GM10266 (cell line): Measurements from ENCODE around the gene DCUN1D2.
"Not testable (repeated sequence)": the region's sequence is repeated elsewhere in the genome, so short reads cannot be mapped to it uniquely, and the experiment has no call there.

ENCODE experiments used
- DNase-seq: peaks from one replicate; pipeline ENCODE4 v3.0.0; 2012; ENCODE audit errors: extremely low spot score
- TF ChIP-seq, protein P1 (sequence below): IDR thresholded peaks from 2 replicates; pipeline ENCODE4 v1.5.1; 2012; ENCODE audit warnings: mild to moderate bottlenecking, low read depth; ENCODE audit not compliant: control insufficient read depth, insufficient read depth; ENCODE audit errors: missing control alignments

The DCUN1D2 gene

DNA sequence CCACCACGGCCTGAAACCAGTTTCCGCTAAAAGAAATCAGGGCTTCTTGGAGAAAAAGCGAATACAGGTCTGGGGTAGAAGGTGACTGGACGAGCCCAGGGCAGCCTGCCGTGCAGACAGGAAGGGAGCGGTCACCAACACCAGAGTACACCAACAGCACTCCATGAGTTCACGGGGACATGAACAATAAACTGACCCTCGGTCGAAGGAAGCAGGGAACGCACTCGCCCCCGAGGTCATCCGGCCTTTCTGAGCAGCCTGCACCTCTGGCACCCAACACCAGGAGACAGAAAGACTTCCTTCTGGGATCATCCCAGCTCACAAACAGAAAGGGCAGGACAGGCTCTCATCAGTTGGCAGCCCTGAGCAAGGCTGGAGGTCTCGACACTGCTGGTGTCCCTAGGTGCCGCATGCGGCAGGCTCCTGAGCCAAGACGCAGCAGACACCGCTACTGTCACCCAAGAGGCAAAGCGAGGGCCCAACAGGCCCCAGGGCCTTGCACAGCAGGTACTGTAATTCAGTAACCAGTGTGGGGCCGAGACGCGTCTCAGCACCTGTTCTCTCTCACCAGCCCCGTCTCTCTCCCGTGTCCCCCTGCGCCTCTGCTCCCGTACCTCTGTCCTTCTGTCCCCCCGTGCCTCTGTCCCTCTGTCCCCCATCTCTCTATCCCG is 18.0 kb downstream of the DCUN1D2 start:
- DNase-seq = no peak
- TF ChIP-seq, protein P1, sequence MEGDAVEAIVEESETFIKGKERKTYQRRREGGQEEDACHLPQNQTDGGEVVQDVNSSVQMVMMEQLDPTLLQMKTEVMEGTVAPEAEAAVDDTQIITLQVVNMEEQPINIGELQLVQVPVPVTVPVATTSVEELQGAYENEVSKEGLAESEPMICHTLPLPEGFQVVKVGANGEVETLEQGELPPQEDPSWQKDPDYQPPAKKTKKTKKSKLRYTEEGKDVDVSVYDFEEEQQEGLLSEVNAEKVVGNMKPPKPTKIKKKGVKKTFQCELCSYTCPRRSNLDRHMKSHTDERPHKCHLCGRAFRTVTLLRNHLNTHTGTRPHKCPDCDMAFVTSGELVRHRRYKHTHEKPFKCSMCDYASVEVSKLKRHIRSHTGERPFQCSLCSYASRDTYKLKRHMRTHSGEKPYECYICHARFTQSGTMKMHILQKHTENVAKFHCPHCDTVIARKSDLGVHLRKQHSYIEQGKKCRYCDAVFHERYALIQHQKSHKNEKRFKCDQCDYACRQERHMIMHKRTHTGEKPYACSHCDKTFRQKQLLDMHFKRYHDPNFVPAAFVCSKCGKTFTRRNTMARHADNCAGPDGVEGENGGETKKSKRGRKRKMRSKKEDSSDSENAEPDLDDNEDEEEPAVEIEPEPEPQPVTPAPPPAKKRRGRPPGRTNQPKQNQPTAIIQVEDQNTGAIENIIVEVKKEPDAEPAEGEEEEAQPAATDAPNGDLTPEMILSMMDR = no peak

DNA sequence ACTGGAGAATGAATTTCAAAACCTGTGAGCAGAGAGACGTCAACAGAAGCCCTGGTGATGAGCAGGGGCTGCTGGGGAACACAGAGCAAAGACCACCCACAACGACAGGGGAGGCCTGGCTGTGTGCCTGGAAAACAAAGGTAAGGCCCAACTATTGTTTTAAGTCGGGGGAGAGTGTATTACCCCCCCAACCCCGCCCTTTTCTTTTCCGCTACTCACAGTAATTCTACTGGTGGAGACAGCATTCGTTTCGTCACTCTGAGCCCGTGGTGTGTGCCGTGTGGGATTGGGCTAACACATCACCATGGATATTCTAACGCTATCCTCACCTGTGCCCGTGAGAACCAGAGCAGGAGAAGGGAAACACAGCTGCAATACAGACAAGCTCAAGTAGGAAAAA is 18.7 kb downstream of the DCUN1D2 start:
- TF ChIP-seq, protein P1 = no peak
- no peak for DNase-seq

GRCh38 chr13:113470635-113471163 is 19.8 kb downstream of the DCUN1D2 start:
- DNase-seq = not testable (repeated sequence)

DNA sequence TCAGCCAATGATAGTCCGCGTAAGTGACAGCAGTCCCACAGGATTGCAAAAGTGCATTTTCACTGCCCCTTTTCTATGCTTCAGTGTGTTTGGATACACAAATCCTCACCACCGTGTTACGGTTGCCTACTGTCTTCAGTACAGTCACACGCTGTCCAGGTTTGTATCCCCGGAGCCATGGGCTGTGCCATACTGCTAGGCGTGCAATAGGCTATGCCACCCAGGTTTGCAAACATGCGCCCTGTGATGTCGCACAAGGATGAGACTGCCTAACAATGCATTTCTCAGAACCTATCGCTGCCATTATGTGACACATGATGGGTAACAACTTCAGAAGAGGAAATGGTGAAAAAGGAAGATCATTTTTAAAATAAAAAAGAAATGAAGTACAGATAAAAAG is 20.4 kb downstream of the DCUN1D2 start:
- DNase-seq = no peak
- TF ChIP-seq, protein P1 = no peak

GRCh38 chr13:113469582-113469981 is 20.9 kb downstream of the DCUN1D2 start:
- TF ChIP-seq, protein P1 = no peak
- no peak for DNase-seq

DNA sequence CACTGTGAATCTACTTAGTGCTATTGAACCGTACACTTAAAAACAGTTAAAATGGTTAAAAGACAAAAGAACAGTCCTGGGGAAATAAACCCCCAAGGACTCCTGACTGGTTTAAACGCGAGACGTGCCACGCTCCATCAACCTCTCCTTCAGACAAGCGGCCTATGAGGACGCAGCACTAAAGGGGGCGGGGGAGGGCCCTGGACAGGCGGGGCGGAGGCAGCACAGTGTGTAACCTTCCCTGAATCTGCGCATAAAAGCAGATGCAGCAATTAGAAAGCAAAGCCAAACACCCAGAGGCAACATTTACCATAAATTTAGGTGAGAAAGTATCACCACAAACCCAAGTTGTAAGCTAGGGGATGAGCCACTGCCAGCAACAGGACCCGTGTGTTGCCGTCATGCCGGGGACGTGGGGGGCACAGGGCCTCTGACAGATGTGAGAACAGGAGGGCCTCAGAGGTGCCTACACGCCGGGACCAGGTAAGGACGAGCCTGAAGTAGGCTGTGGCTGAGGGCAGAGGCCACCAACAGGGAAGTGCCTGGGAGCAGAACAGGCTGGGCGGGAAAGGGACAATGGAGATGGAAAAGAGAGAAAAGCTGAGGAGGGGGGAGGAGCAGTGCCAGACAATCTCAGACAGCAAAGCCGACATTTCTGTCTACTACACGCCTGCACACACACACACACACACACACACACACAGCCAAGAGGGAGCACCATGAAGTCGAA is 21.9 kb downstream of the DCUN1D2 start:
- TF ChIP-seq, protein P1 = no peak
- no peak for DNase-seq

GRCh38 chr13:113468029-113468428 is 22.5 kb downstream of the DCUN1D2 start:
- no peak for DNase-seq
- TF ChIP-seq, protein P1 = no peak
